Stimulated activated CD4-positive, alpha-beta T cell treated with anti-CD3 and anti-CD28 coated beads, Interleukin-12 subunit alpha, Interleukin-12 subunit beta, amount 100 ng/mL, for 4 hours (primary cell): ENCODE data around the gene PNKD.

Source experiments
- DNase-seq: peaks from one replicate; pipeline ENCODE4 v3.0.0-alpha.2; 2020

Gene PNKD

GRCh38 chr2:218269900-218270720 is at the start of gene PNKD, which contains the start of gene AAMP:
TSS of gene PNKD (plus strand) at chr2:218270519. CDS start at chr2:218270536, 17 bp downstream.
TSS of gene AAMP (minus strand) at chr2:218270137. CDS start at chr2:218270086, 51 bp downstream.
- peak; percentile 100 for DNase-seq

- no peak for DNase-seq
Measured at GRCh38 chr2:218221000-218221399, 49.3 kb upstream of the PNKD start.

GRCh38 chr2:218223046-218223445 is 47.3 kb upstream of the PNKD start:
- no peak for DNase-seq

GRCh38 chr2:218224186-218224585 is 46.1 kb upstream of the PNKD start:
- DNase-seq, result no peak

GRCh38 chr2:218226903-218227302 is 43.4 kb upstream of the PNKD start:
- DNase-seq, result no peak

- no peak for DNase-seq
Measured at GRCh38 chr2:218228366-218229090, 41.8 kb upstream of the PNKD start.

GRCh38 chr2:218229239-218229638 is 41.1 kb upstream of the PNKD start:
- no peak for DNase-seq

- no peak for DNase-seq
Measured at GRCh38 chr2:218229851-218230250, 40.5 kb upstream of the PNKD start.

- DNase-seq, result no peak
Measured at GRCh38 chr2:218230882-218231281, 39.4 kb upstream of the PNKD start.

- DNase-seq, result no peak
Measured at GRCh38 chr2:218233543-218233942, 36.8 kb upstream of the PNKD start.

- no peak for DNase-seq
Measured at GRCh38 chr2:218234521-218234920, 35.8 kb upstream of the PNKD start.

- no peak for DNase-seq
Measured at GRCh38 chr2:218235017-218235416, 35.3 kb upstream of the PNKD start.

GRCh38 chr2:218236829-218237228 is 33.5 kb upstream of the PNKD start:
- no peak for DNase-seq

GRCh38 chr2:218238887-218239286 is 31.4 kb upstream of the PNKD start:
- no peak for DNase-seq

GRCh38 chr2:218244204-218244603 is 26.1 kb upstream of the PNKD start:
- no peak for DNase-seq

- no peak for DNase-seq
Measured at GRCh38 chr2:218244665-218245064, 25.7 kb upstream of the PNKD start.

- DNase-seq, result no peak
Measured at GRCh38 chr2:218245214-218245613, 25.1 kb upstream of the PNKD start.

- DNase-seq, result no peak
Measured at GRCh38 chr2:218249691-218250090, 20.6 kb upstream of the PNKD start.

GRCh38 chr2:218252509-218253231 is 17.6 kb upstream of the PNKD start:
- no peak for DNase-seq

- no peak for DNase-seq
Measured at GRCh38 chr2:218253232-218253625, 17.1 kb upstream of the PNKD start.

- DNase-seq, result no peak
Measured at GRCh38 chr2:218255446-218255845, 14.9 kb upstream of the PNKD start.

- DNase-seq, result no peak
Measured at GRCh38 chr2:218256612-218257350, 13.5 kb upstream of the PNKD start.
